Activated CD4-positive, alpha-beta memory T cell treated with anti-CD3 and anti-CD28 coated beads for 36 hours (primary cell): ENCODE results near the gene CRADD. TPM values are rescaled to one million over a fixed set of nuclear protein-coding genes. Genes with fewer than 3 reads are reported as not detected.

Experiments used
- CTCF ChIA-PET: fragments of 350-600 bp; sonication (Branson Sonifier 250); formaldehyde crosslinking; loops from one replicate; lab custom pipeline; 2021; ENCODE audit warnings: antibody characterized with exemption, inconsistent platforms; lab: Charles Lee
- POLR2A ChIA-PET: fragments of 350-600 bp; sonication (Branson Sonifier 250); formaldehyde crosslinking; loops from one replicate; lab custom pipeline; 2021; ENCODE audit warnings: antibody characterized with exemption; lab: Charles Lee
- DNase-seq: peaks from one replicate; pipeline ENCODE4 v3.0.0-alpha.2; 2020
- H3K27ac Mint-ChIP-seq: one replicate; pipeline ENCODE4 v1.8.0; 2021; ENCODE audit warnings: mixed read lengths
- H3K27me3 Mint-ChIP-seq: one replicate; pipeline ENCODE4 v1.8.0; 2021; ENCODE audit warnings: mixed read lengths
- H3K36me3 Mint-ChIP-seq: one replicate; pipeline ENCODE4 v1.8.0; 2021; ENCODE audit warnings: mixed read lengths
- H3K4me1 Mint-ChIP-seq: one replicate; pipeline ENCODE4 v1.8.0; 2021; ENCODE audit warnings: low read depth, mixed read lengths
- H3K4me3 Mint-ChIP-seq: one replicate; pipeline ENCODE4 v1.8.0; 2021; ENCODE audit warnings: mild to moderate bottlenecking, mixed read lengths
- H3K9me3 Mint-ChIP-seq: one replicate; pipeline ENCODE4 v1.8.0; 2021; ENCODE audit warnings: mixed read lengths
- intact Hi-C: fragments of 100-400 bp; cut with micrococcal nuclease; formaldehyde crosslinking; loops from one replicate; pipeline ENCODE4 v1.15.1; 2023
- total RNA-seq, 2 experiments: library from RNA; stranded (reverse); gene quantifications; one replicate each; pipeline ENCODE4 v1.2.3, GENCODE V29; 2021

CRADD gene
- total RNA-seq, 2 experiments from 2014 or later, result 8.9 to 10.4 TPM

- intact Hi-C loops, result loop anchor here (10.0 kb wide), 1 partner anchor 1280 kb away; no protein-coding TSS in a partner anchor
- no peak for DNase-seq
- Mint-ChIP-seq H3K27me3 (peaks cover 11% of the 10 kb centered on the region), H3K27ac (no peak overlapping the region), H3K4me3 (no peak overlapping the region), H3K9me3 (peaks cover 8% of the 10 kb centered on the region), H3K4me1 (peaks cover 35% of the 10 kb centered on the region), H3K36me3 (peaks cover 8% of the 10 kb centered on the region)
- ChIA-PET POLR2A (no interaction called here), CTCF (no interaction called here)
Measured at GRCh38 chr12:93674386-93674785, 2.8 kb upstream of the CRADD start.

- peaks cover 8% of the 10 kb centered on the region for H3K36me3 Mint-ChIP-seq
Measured at GRCh38 chr12:93676408-93677194, 574 bp upstream of the CRADD start.

GRCh38 chr12:93678779-93679178 lies 1.6 kb downstream of the CRADD start:
- peaks cover 9% of the 10 kb centered on the region for H3K36me3 Mint-ChIP-seq

More at GRCh38 chr12:93676408-93677194, 574 bp upstream of the CRADD start:
- H3K9me3 Mint-ChIP-seq, result no peaks in the 10 kb centered on the region
- peaks cover 40% of the 10 kb centered on the region for H3K4me1 Mint-ChIP-seq
- H3K27me3 Mint-ChIP-seq, result peaks cover 11% of the 10 kb centered on the region
- no peak for DNase-seq
- peak overlapping the region; percentile 100 for H3K27ac Mint-ChIP-seq
- intact Hi-C loops, result loop anchor here (1.0 to 10.0 kb wide), 9 partner anchors 66 to 1282 kb away; partner anchors contain the start of genes EEA1 and NUDT4
- H3K4me3 Mint-ChIP-seq, result peak overlapping the region; percentile 93
- CTCF ChIA-PET, result interaction anchor here (0.6 to 1.3 kb wide), 3 partner anchors 399 to 426 kb away, joined by 4 to 12 read pairs (median 8); no protein-coding TSS in a partner anchor
- POLR2A ChIA-PET, result no interaction called here

GRCh38 chr12:93679308-93679925 lies 2.2 kb downstream of the CRADD start:
- Mint-ChIP-seq H3K4me1 (peaks cover 37% of the 10 kb centered on the region), H3K36me3 (peaks cover 9% of the 10 kb centered on the region), H3K4me3 (no peak overlapping the region), H3K9me3 (no peaks in the 10 kb centered on the region), H3K27me3 (peaks cover 3% of the 10 kb centered on the region), H3K27ac (no peak overlapping the region)
- no peak for DNase-seq
- intact Hi-C loops, result loop anchor here (5.0 to 10.0 kb wide), 4 partner anchors 87 to 1285 kb away; partner anchors contain the start of genes EEA1 and NUDT4
- CTCF ChIA-PET, result interaction anchor here (1.9 to 2.2 kb wide), 2 partner anchors 110 to 422 kb away, joined by 6 to 13 read pairs; no protein-coding TSS in a partner anchor
- POLR2A ChIA-PET, result interaction anchor here (0.9 kb wide), 1 partner anchor 22 kb away, joined by 3 read pairs; no protein-coding TSS in a partner anchor

More at GRCh38 chr12:93678779-93679178, 1.6 kb downstream of the CRADD start:
- ChIA-PET CTCF (interaction anchor here (1.9 to 2.2 kb wide), 2 partner anchors 109 to 423 kb away, joined by 6 to 13 read pairs; no protein-coding TSS in a partner anchor), POLR2A (no interaction called here)
- H3K9me3 Mint-ChIP-seq, result no peaks in the 10 kb centered on the region
- H3K4me1 Mint-ChIP-seq, result peaks cover 38% of the 10 kb centered on the region
- DNase-seq, result no peak
- H3K4me3 Mint-ChIP-seq, result peak overlapping the region; percentile 93
- intact Hi-C loops, result loop anchor here (5.0 to 10.0 kb wide), 4 partner anchors 86 to 1284 kb away; partner anchors contain the start of genes EEA1 and NUDT4
- H3K27me3 Mint-ChIP-seq, result peaks cover 9% of the 10 kb centered on the region
- H3K27ac Mint-ChIP-seq, result peak overlapping the region; percentile 100

- H3K27me3 Mint-ChIP-seq, result peaks cover 3% of the 10 kb centered on the region
- no peak overlapping the region for H3K4me3 Mint-ChIP-seq
- ChIA-PET CTCF (interaction anchor here (0.6 to 2.2 kb wide), 4 partner anchors 109 to 867 kb away, joined by 3 to 13 read pairs (median 5); no protein-coding TSS in a partner anchor), POLR2A (interaction anchor here (0.9 kb wide), 1 partner anchor 21 kb away, joined by 3 read pairs; no protein-coding TSS in a partner anchor)
- no peak overlapping the region for H3K27ac Mint-ChIP-seq
- no peaks in the 10 kb centered on the region for H3K9me3 Mint-ChIP-seq
- DNase-seq, result no peak
- H3K36me3 Mint-ChIP-seq, result peaks cover 9% of the 10 kb centered on the region
- intact Hi-C loops, result no loop called here
- H3K4me1 Mint-ChIP-seq, result peaks cover 42% of the 10 kb centered on the region
Measured at GRCh38 chr12:93680006-93680405, 2.8 kb downstream of the CRADD start.

GRCh38 chr12:93682846-93683261 lies 5.7 kb downstream of the CRADD start:
- Mint-ChIP-seq H3K27ac (no peak overlapping the region), H3K27me3 (no peaks in the 10 kb centered on the region), H3K36me3 (peaks cover 9% of the 10 kb centered on the region), H3K4me1 (peaks cover 35% of the 10 kb centered on the region), H3K4me3 (no peak overlapping the region), H3K9me3 (no peaks in the 10 kb centered on the region)
- ChIA-PET POLR2A (no interaction called here), CTCF (interaction anchor here (1.0 kb wide), 1 partner anchor 419 kb away, joined by 3 read pairs; no protein-coding TSS in a partner anchor)
- intact Hi-C loops, result no loop called here
- no peak for DNase-seq

- POLR2A ChIA-PET, result no interaction called here
- H3K27me3 Mint-ChIP-seq, result no peaks in the 10 kb centered on the region
- peaks cover 9% of the 10 kb centered on the region for H3K36me3 Mint-ChIP-seq
- no peak overlapping the region for H3K4me3 Mint-ChIP-seq
- no peak overlapping the region for H3K27ac Mint-ChIP-seq
- intact Hi-C loops, result no loop called here
- peaks cover 30% of the 10 kb centered on the region for H3K4me1 Mint-ChIP-seq
- CTCF ChIA-PET, result interaction anchor here (1.0 kb wide), 1 partner anchor 418 kb away, joined by 3 read pairs; no protein-coding TSS in a partner anchor
- no peak for DNase-seq
- no peaks in the 10 kb centered on the region for H3K9me3 Mint-ChIP-seq
Measured at GRCh38 chr12:93683410-93683809, 6.2 kb downstream of the CRADD start.

- DNase-seq, result no peak
- H3K9me3 Mint-ChIP-seq, result no peaks in the 10 kb centered on the region
- H3K4me1 Mint-ChIP-seq, result peaks cover 30% of the 10 kb centered on the region
- H3K4me3 Mint-ChIP-seq, result no peak overlapping the region
- ChIA-PET POLR2A (no interaction called here), CTCF (no interaction called here)
- peaks cover 4% of the 10 kb centered on the region for H3K36me3 Mint-ChIP-seq
- H3K27me3 Mint-ChIP-seq, result no peaks in the 10 kb centered on the region
- intact Hi-C loops, result no loop called here
- H3K27ac Mint-ChIP-seq, result no peak overlapping the region
Measured at GRCh38 chr12:93684716-93685115, 7.5 kb downstream of the CRADD start.

- ChIA-PET CTCF (no interaction called here), POLR2A (interaction anchor here (0.9 kb wide), 1 partner anchor 15 kb away, joined by 3 read pairs; no protein-coding TSS in a partner anchor)
- H3K27me3 Mint-ChIP-seq, result no peaks in the 10 kb centered on the region
- no peak overlapping the region for H3K27ac Mint-ChIP-seq
- intact Hi-C loops, result no loop called here
- no peak for DNase-seq
- H3K4me3 Mint-ChIP-seq, result no peak overlapping the region
- no peaks in the 10 kb centered on the region for H3K9me3 Mint-ChIP-seq
- no peaks in the 10 kb centered on the region for H3K36me3 Mint-ChIP-seq
- H3K4me1 Mint-ChIP-seq, result peaks cover 26% of the 10 kb centered on the region
Measured at GRCh38 chr12:93686572-93687356, 9.6 kb downstream of the CRADD start.

- CTCF ChIA-PET, result no interaction called here
- Mint-ChIP-seq H3K9me3 (peaks cover 4% of the 10 kb centered on the region), H3K4me1 (peaks cover 22% of the 10 kb centered on the region), H3K27ac (no peak overlapping the region), H3K4me3 (no peak overlapping the region), H3K27me3 (no peaks in the 10 kb centered on the region), H3K36me3 (peaks cover 4% of the 10 kb centered on the region)
- intact Hi-C loops, result no loop called here
- no peak for DNase-seq
- POLR2A ChIA-PET, result no interaction called here
Measured at GRCh38 chr12:93689076-93689834, 12.1 kb downstream of the CRADD start.

GRCh38 chr12:93696462-93696861 lies 19.3 kb downstream of the CRADD start:
- CTCF ChIA-PET, result no interaction called here
- Mint-ChIP-seq H3K9me3 (peaks cover 4% of the 10 kb centered on the region), H3K27ac (no peak overlapping the region), H3K4me3 (no peak overlapping the region), H3K4me1 (peaks cover 16% of the 10 kb centered on the region), H3K27me3 (no peaks in the 10 kb centered on the region), H3K36me3 (peaks cover 4% of the 10 kb centered on the region)
- DNase-seq, result no peak
- POLR2A ChIA-PET, result no interaction called here
- intact Hi-C loops, result no loop called here
